ENCODE measurements around the gene GPC4. TPM values are rescaled to one million over a fixed set of nuclear protein-coding genes. Genes with fewer than 3 reads are reported as not detected.

The GPC4 gene
- total RNA-seq, 1 experiment from 2014 or later, result 1.4 TPM

DNA sequence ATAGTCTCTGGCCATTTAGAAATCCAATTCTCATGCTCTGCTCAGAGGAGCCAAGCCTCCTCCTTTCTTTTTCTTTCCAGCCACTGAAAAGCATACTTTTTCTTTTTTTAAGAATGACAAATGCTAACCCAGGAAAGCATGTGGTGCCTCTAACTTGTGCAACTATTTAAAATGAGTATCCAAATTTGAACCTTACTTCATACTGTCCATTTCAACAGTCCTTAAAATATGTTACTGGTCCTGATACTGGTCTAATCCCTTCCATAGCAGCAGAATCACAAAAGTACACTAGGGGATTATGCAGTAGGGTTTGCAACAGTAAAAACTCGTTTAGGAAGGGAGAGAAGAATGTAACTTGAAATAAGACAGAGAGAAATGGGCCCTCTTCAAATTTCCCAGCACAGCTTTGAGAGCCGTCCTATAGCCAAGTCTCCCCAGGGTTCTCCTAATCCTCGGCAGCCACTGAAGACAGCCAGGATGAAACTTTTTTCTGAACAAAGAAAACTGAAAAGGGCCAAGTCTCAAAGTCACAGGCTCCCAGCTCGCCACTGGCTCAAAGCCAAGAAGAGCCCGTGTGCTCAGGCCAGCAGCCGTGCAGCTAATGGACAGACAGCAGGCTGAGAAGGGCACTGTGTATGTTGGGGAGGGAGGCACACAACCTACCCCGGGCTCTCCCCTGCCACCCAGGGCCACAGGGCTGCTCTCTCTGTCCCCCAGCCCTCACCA lies 39.5 kb downstream of the GPC4 start:
- BruUV-seq (replicated peaks), result no TSS peak
- DNase-seq (ENCODE audit: low read depth, low spot score), result no peak
- intact Hi-C loops (cut with micrococcal nuclease; ENCODE audit: unreplicated experiment), result no loop called here

DNA sequence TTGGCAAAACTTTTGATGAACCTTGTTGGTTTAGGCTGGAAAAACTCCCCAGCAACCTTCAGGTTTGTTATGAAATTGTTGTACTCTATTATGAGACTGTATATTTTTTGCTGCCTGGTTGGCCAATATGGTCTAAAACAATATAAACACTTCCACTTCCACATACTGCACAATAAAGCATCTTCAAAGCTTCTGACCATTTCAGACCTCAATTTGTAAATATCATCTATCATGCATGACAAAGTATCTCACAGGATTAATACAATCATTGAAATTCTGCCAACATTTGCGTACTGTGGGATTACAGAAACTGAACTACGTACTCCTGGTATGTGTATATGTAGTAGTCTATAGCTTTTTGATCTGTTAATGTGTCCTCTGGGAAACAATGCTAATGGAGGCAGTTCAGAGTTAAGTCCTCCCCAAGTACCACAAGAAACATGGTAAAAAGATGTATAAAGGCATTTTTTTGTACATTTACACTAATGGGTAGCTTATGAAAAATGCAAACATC lies 40.4 kb downstream of the GPC4 start:
- in situ Hi-C loops (cut with HindIII; ENCODE audit: low pct_unique_long_range_greater_than_20kb, low sequenced_read_pairs), result no loop called here
- Histone ChIP-seq H3K4me3 (ENCODE audit: low read depth in 2 of 2, low read length in 2 of 2) (no peak overlapping the region), H3K9me3 (ENCODE audit: control insufficient read depth, insufficient read depth, low read depth, low read length) (no peaks in the 10 kb centered on the region), H3K27me3 (ENCODE audit: control insufficient read depth, insufficient read depth, low read length) (no peaks in the 10 kb centered on the region), H3K4me1 (ENCODE audit: control insufficient read depth, insufficient read depth, low read length) (no peaks in the 10 kb centered on the region), H3K36me3 (ENCODE audit: control insufficient read depth, insufficient read depth, low read length) (no peaks in the 10 kb centered on the region), H3K27ac (ENCODE audit: low read length) (no peak overlapping the region)
- CTCF ChIA-PET, result no interaction called here
- BruUV-seq (replicated peaks), result no TSS peak
- TF ChIP-seq, protein P1, sequence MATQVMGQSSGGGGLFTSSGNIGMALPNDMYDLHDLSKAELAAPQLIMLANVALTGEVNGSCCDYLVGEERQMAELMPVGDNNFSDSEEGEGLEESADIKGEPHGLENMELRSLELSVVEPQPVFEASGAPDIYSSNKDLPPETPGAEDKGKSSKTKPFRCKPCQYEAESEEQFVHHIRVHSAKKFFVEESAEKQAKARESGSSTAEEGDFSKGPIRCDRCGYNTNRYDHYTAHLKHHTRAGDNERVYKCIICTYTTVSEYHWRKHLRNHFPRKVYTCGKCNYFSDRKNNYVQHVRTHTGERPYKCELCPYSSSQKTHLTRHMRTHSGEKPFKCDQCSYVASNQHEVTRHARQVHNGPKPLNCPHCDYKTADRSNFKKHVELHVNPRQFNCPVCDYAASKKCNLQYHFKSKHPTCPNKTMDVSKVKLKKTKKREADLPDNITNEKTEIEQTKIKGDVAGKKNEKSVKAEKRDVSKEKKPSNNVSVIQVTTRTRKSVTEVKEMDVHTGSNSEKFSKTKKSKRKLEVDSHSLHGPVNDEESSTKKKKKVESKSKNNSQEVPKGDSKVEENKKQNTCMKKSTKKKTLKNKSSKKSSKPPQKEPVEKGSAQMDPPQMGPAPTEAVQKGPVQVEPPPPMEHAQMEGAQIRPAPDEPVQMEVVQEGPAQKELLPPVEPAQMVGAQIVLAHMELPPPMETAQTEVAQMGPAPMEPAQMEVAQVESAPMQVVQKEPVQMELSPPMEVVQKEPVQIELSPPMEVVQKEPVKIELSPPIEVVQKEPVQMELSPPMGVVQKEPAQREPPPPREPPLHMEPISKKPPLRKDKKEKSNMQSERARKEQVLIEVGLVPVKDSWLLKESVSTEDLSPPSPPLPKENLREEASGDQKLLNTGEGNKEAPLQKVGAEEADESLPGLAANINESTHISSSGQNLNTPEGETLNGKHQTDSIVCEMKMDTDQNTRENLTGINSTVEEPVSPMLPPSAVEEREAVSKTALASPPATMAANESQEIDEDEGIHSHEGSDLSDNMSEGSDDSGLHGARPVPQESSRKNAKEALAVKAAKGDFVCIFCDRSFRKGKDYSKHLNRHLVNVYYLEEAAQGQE (IDR thresholded peaks at IDR 0.05; ENCODE audit: insufficient read depth in 1 of 2, low read depth in 2 of 2, low read length in 1 of 2), result no peak
- TF ChIP-seq, protein P2, sequence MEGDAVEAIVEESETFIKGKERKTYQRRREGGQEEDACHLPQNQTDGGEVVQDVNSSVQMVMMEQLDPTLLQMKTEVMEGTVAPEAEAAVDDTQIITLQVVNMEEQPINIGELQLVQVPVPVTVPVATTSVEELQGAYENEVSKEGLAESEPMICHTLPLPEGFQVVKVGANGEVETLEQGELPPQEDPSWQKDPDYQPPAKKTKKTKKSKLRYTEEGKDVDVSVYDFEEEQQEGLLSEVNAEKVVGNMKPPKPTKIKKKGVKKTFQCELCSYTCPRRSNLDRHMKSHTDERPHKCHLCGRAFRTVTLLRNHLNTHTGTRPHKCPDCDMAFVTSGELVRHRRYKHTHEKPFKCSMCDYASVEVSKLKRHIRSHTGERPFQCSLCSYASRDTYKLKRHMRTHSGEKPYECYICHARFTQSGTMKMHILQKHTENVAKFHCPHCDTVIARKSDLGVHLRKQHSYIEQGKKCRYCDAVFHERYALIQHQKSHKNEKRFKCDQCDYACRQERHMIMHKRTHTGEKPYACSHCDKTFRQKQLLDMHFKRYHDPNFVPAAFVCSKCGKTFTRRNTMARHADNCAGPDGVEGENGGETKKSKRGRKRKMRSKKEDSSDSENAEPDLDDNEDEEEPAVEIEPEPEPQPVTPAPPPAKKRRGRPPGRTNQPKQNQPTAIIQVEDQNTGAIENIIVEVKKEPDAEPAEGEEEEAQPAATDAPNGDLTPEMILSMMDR (IDR thresholded peaks at IDR 0.05), result no peak
- TF ChIP-seq POLR2AphosphoS5 (IDR thresholded peaks at IDR 0.05; ENCODE audit: low read depth, low read length), result no peak
- TF ChIP-seq TCF7L2 (IDR thresholded peaks at IDR 0.05; ENCODE audit: low read depth, low read length), result no peak
- no peak for TF ChIP-seq SIN3A (IDR thresholded peaks at IDR 0.05; ENCODE audit: borderline replicate concordance, insufficient read depth, low read depth, low read length)
- ATAC-seq (no peak), DNase-seq (ENCODE audit: low read depth, low spot score) (no peak)
- POLR2A ChIA-PET, result no interaction called here
- intact Hi-C loops (cut with micrococcal nuclease; ENCODE audit: unreplicated experiment), result no loop called here

More for the DNA sequence above, 39.5 kb downstream of the GPC4 start:
- no peaks in the 10 kb centered on the region for H3K4me1 ChIP-seq (ENCODE audit: control insufficient read depth, insufficient read depth, low read length)
- no peaks in the 10 kb centered on the region for H3K36me3 ChIP-seq (ENCODE audit: control insufficient read depth, insufficient read depth, low read length)
- TF ChIP-seq, protein P2 (IDR thresholded peaks at IDR 0.05), result no peak
- TF ChIP-seq SIN3A (IDR thresholded peaks at IDR 0.05; ENCODE audit: borderline replicate concordance, insufficient read depth, low read depth, low read length) (no peak), TCF7L2 (IDR thresholded peaks at IDR 0.05; ENCODE audit: low read depth, low read length) (no peak), POLR2AphosphoS5 (IDR thresholded peaks at IDR 0.05; ENCODE audit: low read depth, low read length) (no peak)
- TF ChIP-seq, protein P1 (IDR thresholded peaks at IDR 0.05; ENCODE audit: insufficient read depth in 1 of 2, low read depth in 2 of 2, low read length in 1 of 2), result no peak
- no peaks in the 10 kb centered on the region; the same call in 1 of the 2 replicates for H3K27me3 ChIP-seq (ENCODE audit: control insufficient read depth, insufficient read depth, low read length)
- in situ Hi-C loops (cut with HindIII; ENCODE audit: low pct_unique_long_range_greater_than_20kb, low sequenced_read_pairs), result no loop called here
- CTCF ChIA-PET, result no interaction called here
- no peak overlapping the region for H3K4me3 ChIP-seq (ENCODE audit: low read depth in 2 of 2, low read length in 2 of 2)
- POLR2A ChIA-PET, result no interaction called here
- no peak for ATAC-seq
- H3K27ac ChIP-seq (ENCODE audit: low read length), result no peak overlapping the region
- no peaks in the 10 kb centered on the region for H3K9me3 ChIP-seq (ENCODE audit: control insufficient read depth, insufficient read depth, low read depth, low read length)
